IPS-NIHi7 (cell line): Measurements from ENCODE around the gene HYOU1.
"Not testable (repeated sequence)": the region's sequence is repeated elsewhere in the genome, so short reads cannot be mapped to it uniquely, and the experiment has no call there.

Source experiments
- DNase-seq: peaks from one replicate; pipeline ENCODE4 v3.0.0; 2012; ENCODE audit warnings: mixed read lengths; ENCODE audit errors: extremely low spot score

The HYOU1 gene

DNA sequence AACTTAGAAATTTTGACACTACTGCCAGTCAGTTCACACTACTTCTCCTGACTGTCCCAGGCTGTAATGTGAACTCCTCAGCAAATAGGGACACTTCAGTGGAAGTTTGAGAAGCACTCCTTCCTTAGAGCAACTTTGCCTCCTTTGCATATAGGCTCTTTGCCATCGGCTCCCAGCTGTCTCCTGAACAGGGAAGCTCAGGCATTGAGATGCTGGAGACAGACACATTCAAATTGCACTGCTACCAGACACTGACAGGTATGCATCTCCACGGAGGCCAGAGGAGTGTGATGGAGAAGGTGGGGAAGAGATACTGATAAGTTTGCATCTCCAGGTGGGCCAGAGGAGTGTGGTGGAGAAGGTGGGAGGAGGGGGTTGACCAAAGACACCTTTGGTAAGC, 37.0 kb downstream of the HYOU1 start:
- DNase-seq, result no peak

DNA sequence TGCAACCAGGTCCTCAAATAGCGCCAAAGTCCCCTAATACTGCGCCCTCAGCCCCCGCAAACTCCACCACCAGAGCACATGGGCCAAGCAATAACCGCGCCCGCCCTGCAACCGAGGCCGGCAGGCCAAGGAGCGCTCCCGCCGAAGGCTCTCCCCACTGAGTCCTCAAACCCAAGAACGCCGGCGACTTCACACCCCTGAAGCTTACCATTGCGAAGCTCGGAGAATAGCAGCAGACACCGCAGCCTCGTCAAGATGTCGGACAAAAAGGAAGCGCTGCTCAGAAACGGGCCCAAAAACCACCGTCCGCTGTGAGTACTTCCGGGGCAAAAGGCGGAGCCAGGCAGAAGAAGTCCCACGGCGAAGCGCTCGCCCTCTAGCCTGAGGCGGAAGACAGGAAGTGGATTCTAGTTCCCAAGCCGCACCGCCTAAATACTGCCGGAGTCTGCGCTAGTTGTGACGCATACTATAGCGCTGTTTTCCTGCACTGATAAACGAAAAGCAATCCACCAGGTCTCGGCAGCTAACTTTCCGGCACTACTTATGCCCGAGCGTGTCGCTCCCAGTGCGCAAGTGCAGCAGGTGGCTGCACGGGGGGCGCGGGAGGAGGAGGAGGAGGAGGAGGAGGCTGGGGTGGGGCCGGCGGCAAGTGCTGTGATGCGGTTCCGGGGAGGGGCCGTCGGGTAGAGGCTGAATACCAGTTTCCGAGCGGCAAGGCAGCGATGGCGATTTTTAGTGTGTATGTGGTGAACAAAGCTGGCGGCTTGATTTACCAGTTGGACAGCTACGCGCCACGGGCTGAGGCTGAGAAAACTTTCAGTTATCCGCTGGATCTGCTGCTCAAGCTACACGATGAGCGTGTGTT, 38.7 kb downstream of the HYOU1 start, which contains the start of the genes RPS25 and TRAPPC4:
RPS25 (minus strand) TSS at position 270 of the 865 bp plus-strand sequence; CDS start at position 211, 59 bp downstream.
TRAPPC4 (plus strand) TSS at position 693 of the 865 bp plus-strand sequence; CDS start at position 723, 30 bp downstream.
- peak; percentile 92 for DNase-seq

DNA sequence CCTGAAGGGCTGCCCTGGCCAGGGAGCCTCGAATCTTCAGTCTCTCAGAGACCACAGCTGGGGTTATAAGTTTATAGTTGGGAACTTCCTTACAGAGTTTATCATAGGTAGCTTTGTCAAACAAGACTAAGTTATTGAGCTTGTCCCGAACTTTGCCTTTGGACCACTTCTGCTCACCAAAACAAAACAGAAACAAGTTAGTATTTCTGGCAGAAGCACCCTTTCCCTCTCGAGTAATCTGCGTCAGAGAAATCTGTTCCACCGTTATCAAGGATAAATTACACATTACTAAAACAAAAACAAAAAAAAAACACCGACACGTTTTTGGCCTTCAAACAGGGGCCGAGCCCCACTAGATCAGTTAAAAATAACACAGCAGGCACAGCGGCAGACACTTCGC, 39.6 kb downstream of the HYOU1 start:
- DNase-seq, result not testable (repeated sequence)

DNA sequence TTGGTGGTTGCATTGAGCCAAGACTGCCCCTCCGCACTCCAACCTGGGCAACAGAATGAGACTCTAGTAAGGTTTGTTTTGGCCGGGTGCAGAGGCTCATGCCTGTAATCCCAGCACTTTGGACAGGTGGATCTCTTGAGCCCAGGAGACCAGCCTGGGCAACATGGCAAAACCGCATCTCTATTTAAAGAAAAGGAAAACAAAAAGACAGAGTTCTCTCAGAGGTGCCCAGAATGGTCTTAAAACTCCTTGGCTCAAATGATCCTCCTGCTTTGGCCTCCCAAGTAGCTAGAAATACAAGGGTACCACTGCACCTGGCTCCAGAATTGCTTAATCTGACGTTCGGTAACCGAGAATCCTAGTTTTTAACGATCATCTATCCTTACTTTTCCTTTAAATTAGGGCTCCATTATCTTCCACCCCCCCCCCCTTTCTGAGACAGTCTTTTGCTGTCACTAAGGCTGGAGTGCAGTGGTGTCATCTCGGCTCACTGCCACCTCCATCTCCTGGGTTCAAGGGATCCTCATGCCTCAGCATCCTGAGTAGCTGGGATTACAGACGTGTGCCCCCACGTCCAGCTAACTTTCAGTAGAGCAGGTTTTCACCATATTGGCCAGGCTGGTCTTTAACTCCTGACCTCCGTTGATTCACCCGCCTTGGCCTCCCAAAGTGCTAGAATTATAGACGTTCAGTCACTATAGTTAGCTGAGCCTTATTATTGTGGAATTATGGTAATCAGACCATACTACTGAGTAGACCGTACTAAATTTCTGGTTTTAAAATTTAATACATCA, 40.6 kb downstream of the HYOU1 start:
- DNase-seq, result no peak

DNA sequence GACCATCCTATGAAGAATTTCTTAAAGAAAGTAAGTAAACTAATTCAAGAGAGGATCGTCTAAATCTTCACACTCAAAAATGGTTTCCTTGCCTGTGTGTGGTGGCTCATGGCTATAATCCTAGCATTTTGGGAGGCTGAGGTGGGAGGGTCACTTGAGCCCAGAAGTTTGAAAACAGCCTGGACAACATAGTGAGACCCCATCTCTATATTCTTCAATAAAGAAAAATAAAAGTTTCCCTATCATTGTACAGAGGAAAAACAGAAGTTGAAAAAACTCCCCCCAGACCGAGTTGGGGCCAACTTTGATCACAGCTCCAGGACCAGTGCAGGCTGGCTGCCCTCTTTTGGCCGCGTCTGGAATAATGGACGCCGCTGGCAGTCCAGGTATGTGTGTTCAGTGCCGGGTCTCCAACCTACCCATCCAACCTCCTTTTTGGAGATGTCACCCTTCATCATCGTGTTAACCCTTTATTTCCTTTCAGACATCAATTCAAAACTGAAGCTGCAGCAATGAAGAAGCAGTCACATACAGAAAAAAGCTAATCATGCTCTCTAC, 41.9 kb downstream of the HYOU1 start:
- DNase-seq, result no peak

DNA sequence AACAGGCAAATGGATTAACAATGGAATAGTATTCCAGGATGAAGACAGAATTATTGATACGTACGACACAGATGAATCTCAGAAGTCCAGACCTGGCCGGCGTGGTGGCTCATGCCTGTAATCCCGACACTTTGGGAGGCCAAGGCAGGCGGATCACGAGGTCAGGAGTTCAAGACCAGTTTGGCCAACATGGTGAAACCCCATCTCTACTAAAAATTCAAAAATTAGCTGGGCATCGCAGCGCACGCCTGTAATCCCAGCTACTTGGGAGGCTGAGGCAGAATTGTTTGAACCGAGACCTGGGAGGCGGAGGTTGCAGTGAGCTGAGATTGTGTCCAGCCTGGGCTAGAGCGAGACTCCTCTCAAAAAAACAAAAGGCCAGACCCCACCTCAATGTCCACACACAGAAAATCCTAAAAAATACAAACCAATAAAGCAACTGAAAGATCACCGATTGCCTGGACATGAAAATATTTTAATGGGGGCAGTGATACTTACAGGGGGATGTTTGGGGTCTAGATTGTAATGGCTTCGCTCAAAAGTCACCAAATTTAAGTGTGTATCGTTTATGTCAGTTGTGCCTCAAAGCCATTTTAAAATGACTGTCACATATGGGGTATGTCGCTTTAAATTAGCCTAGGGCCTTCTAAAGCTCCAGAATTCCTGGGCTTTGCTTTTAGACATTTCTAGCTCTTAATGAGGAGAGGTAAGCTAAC, 42.6 kb downstream of the HYOU1 start:
- no peak for DNase-seq

DNA sequence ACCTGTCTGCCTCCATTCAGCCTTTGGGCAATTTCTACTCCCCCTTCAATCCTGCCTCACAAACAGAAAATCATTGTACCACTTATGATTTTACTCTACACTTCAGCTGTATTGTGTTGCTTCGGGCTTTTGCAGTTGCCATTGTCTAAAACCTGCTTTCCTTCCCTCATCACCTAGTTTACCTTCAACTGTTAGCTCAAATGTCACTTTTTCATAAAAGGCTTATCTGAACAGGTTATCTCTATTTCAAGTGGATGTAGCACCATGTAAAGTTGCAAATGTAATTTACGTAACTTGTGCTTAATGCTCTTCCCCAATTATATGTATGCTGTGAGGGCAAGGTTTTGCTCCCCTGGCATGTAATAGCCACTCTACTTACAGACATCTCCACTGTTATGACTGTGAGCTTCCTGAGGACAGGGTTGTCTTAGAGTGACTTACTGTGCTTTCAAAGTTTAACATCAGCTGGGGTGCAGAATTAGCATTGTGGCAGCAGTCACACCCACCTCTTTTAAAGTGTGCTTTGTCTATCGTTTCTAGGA, 44.3 kb downstream of the HYOU1 start:
- DNase-seq, result no peak

DNA sequence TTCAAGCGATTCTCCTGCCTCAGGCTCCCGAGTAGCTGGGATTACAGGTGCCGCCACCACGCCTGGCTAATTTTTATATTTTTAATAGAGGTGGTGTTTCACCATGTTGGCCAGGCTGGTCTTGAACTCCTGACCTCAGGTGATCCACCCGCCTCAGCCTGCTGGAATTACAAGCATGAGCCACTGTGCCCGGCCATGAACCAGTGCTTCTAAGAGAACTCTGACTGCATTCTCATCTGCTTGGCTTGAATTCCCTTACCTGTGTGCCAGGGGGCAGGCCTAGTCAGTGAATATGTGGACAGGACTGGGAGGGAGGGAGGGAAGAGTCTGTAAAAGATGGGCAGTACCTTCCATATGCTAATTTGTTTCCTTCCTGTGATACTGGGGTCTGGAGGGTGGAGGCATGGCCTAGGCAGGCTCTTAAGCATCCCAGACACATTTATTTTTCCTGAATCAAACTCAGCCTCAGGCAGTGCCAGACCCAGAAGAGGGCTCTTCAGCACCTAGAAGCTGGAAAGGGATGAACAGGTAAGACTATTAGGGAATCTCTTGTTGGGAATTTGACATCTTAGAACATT, 45.4 kb downstream of the HYOU1 start:
- no peak for DNase-seq

DNA sequence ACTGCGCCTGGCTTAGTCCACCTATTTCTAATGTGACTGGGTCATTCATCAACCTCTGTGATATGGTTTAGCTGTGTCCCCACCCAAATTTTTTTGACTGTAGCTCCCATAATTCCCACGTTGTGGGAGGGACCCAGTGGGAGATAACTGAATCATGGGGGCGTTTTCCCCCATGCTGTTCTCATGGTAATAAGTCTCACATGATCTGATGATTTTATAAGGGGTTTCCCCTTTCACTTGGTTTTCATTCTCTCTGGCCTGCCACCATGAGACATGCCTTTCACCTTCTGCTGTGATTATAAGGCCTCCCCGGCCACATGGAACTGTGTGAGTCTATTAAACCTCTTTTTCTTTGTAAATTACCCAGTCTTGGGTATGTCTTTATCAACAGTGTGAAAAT, 50.3 kb downstream of the HYOU1 start:
- no peak for DNase-seq

DNA sequence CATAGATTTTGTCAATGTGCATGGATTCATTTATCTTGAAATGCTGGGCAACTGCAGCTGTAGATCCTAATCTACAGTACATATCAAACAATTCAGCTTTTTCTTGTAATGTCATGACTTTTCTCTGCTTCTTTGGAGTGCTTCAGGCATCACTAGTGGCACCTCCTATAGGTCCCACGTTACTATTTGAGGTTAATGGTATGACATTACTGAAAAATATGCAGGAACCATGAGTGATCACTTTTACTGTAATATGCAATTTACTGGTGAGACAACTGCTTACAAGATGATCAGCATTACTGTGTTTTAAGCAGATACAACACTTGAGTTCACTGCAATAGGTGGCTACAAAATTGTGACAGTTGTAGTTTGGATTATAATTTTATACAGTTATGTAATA, 56.1 kb downstream of the HYOU1 start:
- no peak for DNase-seq

DNA sequence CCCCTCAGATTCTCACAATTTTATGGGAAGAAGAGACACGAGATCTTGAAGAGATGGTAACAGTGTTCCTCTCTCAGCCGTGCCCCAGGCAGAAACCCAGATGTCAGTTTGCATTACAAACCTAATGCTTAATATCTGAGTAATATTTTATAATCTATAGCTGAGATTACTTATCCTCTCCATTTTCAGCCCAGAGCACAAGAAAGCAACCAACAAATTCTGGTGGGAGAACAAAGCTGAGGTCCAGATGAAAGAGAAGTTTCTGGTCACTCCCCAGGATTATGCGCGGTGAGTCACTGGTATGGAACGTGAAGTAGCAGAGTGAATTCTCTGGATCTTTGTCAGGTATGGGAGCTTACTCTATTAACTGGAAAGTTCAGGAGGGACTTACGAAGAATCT, 58.2 kb downstream of the HYOU1 start:
- DNase-seq, result peak; percentile 51

DNA sequence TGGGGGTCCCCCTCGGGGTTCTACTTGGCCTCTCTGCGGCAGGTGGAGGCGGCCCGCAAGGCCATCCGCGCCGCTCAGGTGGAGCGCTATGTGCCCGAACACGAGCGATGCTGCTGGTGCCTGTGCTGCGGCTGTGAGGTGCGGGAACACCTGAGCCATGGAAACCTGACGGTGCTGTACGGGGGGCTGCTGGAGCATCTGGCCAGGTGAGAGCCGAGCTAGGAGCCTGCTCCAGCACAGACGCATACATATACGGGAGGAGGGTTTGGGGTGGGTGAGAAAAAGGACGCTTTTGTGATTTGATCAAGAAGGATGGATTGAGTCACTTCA, 58.7 kb downstream of the HYOU1 start:
- no peak for DNase-seq

DNA sequence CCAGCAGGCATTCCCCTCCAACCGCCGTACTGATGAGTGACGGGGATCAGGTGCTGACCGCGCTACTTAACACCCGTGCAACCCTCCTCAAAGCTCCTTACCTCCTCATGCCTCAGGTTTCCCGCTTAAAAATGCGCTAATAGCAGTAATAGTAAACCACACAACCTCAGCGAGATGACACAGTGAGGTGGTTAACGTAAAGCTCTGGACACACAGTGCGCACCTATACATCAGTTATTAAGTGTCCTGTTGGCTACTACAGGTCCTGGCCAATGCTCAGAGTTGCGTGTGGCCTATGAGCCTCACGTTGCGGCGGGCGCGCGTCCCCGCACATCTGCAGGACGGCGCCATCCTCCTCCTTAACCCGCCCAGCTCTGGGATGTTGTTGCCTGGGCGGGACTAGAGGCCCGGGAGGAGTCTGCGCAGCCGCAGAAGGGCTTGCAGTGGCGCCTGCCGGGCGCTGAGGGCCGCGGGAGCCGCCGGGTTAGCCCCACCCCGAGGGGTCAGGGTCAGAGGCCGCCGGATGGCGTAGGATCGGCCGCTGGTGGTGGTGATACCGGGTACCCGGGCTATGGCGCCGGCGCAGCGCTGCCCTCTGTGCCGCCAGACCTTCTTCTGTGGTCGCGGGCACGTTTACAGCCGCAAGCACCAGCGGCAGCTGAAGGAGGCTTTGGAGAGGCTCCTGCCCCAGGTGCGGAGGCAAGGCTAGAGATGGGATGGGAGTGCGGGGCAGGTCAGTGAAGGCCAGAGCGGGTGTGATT, 59.2 kb downstream of the HYOU1 start, which contains the start of gene CENATAC:
CENATAC (plus strand) TSS at position 512 of the 761 bp plus-strand sequence; CDS start at position 572, 60 bp downstream.
- peak; percentile 100 for DNase-seq

DNA sequence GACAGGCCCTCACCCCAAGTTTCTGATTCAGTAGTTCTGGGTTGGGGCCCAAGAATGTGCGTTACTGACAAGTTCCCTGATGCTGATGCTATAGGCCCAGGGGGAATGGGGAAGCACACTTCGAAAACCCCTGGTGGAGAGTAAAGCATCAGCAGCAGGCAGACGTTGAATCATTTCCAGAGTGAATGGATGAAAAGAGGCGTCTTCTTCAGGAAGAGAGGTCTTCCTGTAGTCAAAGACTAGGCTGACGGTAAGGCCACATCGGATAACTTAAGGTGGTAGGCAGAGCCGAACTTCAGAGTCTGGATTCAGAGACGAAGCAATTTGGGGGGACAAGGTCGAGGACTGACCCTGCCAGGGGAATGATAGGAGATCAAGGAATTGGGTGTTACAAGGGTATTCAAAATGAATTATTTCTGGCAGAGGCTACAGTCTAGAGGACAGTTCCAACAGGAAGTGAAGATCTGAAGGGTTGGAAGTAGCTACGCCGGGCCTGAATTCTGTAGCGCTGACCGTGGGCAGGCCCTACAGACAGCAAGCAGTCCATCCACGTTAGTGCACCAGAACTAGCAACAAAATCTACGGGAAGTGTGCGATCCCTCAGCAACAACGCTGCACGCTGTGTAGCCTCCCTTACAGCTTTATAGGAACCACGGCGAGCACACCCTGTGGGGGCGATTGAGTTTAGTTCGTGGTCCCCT, 59.9 kb downstream of the HYOU1 start:
- DNase-seq, result no peak
